Kidney (tissue), 14 donors: ENCODE data around the gene WSCD2. TPM values are rescaled to one million over a fixed set of nuclear protein-coding genes. Genes with fewer than 3 reads are reported as not detected.

Source experiments
- DNase-seq, 5 donors: peaks; one replicate each; pipeline ENCODE4 v3.0.0-alpha.2; 2013 to 2020
- FAIRE-seq: peaks from 2 replicates; lab custom pipeline; 2012; peaks lifted over from hg19 to GRCh38; lab: Jason Lieb, UNC
- H3K27ac ChIP-seq, 2 donors: one replicate each; pipeline ENCODE4 v1.7.0; 2013; ENCODE audit warnings: low read depth in 2 of 2, low read length in 2 of 2, inconsistent platforms in 1 of 2
- H3K27me3 ChIP-seq: one replicate; pipeline ENCODE4 v1.7.1; 2013; ENCODE audit warnings: low read length, inconsistent platforms; ENCODE audit not compliant: control insufficient read depth, insufficient read depth
- H3K36me3 ChIP-seq, 3 donors: one replicate each; pipeline versions ENCODE4 v1.7.0 to v1.7.1; 2013; ENCODE audit warnings: low read length in 3 of 3, control low read depth in 1 of 3, inconsistent platforms in 1 of 3; ENCODE audit not compliant: insufficient read depth in 3 of 3, control insufficient read depth in 2 of 3
- H3K4me1 ChIP-seq, 3 donors: one replicate each; pipeline versions ENCODE4 v1.7.0 to v1.7.1; 2013; ENCODE audit warnings: low read length in 3 of 3, inconsistent platforms in 1 of 3, low read depth in 1 of 3; ENCODE audit not compliant: control insufficient read depth in 2 of 3, insufficient read depth in 2 of 3
- H3K4me3 ChIP-seq, 3 donors: one replicate each; pipeline versions ENCODE4 v1.7.0 to v1.8.1; 2013; ENCODE audit warnings: low read length in 3 of 3, control low read depth in 1 of 3, inconsistent platforms in 1 of 3
- H3K9ac ChIP-seq, 3 donors: one replicate each; pipeline versions ENCODE4 v1.7.0 to v1.7.1; 2013; ENCODE audit warnings: low read length in 3 of 3, control low read depth in 1 of 3, inconsistent platforms in 1 of 3
- H3K9me3 ChIP-seq, 3 donors: one replicate each; pipeline versions ENCODE4 v1.7.0 to v1.7.1; 2013; ENCODE audit warnings: low read length in 3 of 3, control low read depth in 1 of 3, inconsistent platforms in 1 of 3; ENCODE audit not compliant: control insufficient read depth in 2 of 3, insufficient read depth in 1 of 3
- intact Hi-C: fragments of 100-400 bp; cut with DNase I; formaldehyde crosslinking; loops from one replicate; pipeline ENCODE4 v1.11.1; 2022
- polyA plus RNA-seq: library from polyadenylated mRNA; stranded (reverse); fragments of 350-450 nt; fragmentation: Illumina TruSeq; extraction: RNeasy Lipid Tissue Mini Kit (QIAGEN cat#74804); gene quantifications from one replicate; pipeline ENCODE4 v1.2.3, GENCODE V29; 2014; ENCODE audit warnings: low read depth, low replicate concordance; ENCODE audit not compliant: insufficient read depth
- total RNA-seq: library from RNA; stranded (reverse); fragmentation: NEBNext Ultra II Directional; extraction: Animal tissue kit (Norgen Biotek cat#: 25700); gene quantifications from one replicate; pipeline ENCODE4 v1.2.1, GENCODE V29; 2021
- TF ChIP-seq, protein P1 (sequence below): IDR thresholded peaks from 3 replicates; pipeline ENCODE4 v1.5.1; 2012; ENCODE audit warnings: mild to moderate bottlenecking, moderate library complexity, borderline replicate concordance; ENCODE audit not compliant: insufficient read depth; ENCODE audit errors: extremely low read depth
- donor health status: control.
- donor health status: control.
- donor health status: control.
- donor health status: control.
- donor health status: control.
- donor health status: DM: yes; HTN: yes; CAD: no.
- donor health status: Normal renal cell carcinoma (clear cell type).

WSCD2 gene
- total and polyA plus RNA-seq, 2 donors from 2014 or later, result 1.6 to 2.0 TPM

GRCh38 chr12:108131035-108131434 is 1.9 kb downstream of the WSCD2 start:
- Histone ChIP-seq H3K9ac (no peak overlapping the region), H3K27me3 (no peaks in the 10 kb centered on the region), H3K36me3 (no peaks in the 10 kb centered on the region), H3K27ac (no peak overlapping the region), H3K4me1 (peaks cover 0 to 10% (median 0%) of the 10 kb centered on the region in 3 donors), H3K4me3 (no peak overlapping the region), H3K9me3 (no peaks in the 10 kb centered on the region)
- TF ChIP-seq, protein P1, sequence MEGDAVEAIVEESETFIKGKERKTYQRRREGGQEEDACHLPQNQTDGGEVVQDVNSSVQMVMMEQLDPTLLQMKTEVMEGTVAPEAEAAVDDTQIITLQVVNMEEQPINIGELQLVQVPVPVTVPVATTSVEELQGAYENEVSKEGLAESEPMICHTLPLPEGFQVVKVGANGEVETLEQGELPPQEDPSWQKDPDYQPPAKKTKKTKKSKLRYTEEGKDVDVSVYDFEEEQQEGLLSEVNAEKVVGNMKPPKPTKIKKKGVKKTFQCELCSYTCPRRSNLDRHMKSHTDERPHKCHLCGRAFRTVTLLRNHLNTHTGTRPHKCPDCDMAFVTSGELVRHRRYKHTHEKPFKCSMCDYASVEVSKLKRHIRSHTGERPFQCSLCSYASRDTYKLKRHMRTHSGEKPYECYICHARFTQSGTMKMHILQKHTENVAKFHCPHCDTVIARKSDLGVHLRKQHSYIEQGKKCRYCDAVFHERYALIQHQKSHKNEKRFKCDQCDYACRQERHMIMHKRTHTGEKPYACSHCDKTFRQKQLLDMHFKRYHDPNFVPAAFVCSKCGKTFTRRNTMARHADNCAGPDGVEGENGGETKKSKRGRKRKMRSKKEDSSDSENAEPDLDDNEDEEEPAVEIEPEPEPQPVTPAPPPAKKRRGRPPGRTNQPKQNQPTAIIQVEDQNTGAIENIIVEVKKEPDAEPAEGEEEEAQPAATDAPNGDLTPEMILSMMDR, result no peak
- DNase-seq (no peak), FAIRE-seq (no peak)
- intact Hi-C loops, result no loop called here

- no peaks in the 10 kb centered on the region for H3K9me3 ChIP-seq
- intact Hi-C loops, result no loop called here
- H3K9ac ChIP-seq, result no peak overlapping the region
- no peak overlapping the region for H3K4me3 ChIP-seq
- no peaks in the 10 kb centered on the region for H3K36me3 ChIP-seq
- TF ChIP-seq, protein P1, result no peak
- H3K27me3 ChIP-seq, result no peaks in the 10 kb centered on the region
- no peak overlapping the region for H3K27ac ChIP-seq
- H3K4me1 ChIP-seq, result peaks cover 0 to 10% (median 0%) of the 10 kb centered on the region in 3 donors
- DNase-seq, result no peak
- no peak for FAIRE-seq
Measured at GRCh38 chr12:108131657-108132126, 2.6 kb downstream of the WSCD2 start.

DNA sequence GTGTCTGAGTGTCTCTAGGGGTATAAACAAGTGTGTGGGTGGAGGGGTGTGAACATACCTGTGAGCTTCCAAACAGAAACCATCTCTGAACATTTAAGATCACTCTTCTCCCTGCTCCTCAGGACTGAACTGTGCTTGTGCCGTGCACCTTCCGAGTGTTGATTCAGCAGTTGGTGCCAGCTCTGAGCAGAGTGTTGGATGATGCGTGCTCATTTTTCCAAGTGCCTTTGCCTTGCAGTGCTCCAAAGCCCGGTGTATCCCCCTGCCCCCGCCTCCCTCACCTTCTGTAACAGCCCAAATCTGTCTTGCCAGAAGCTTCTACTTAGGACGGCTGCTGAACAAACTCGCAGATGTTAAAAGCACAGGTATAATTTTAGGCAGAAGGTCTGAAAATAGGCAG is 4.4 kb downstream of the WSCD2 start:
- Histone ChIP-seq H3K27me3 (no peaks in the 10 kb centered on the region), H3K4me1 (peaks cover 0 to 10% (median 0%) of the 10 kb centered on the region in 3 donors), H3K9ac (no peak overlapping the region), H3K4me3 (no peak overlapping the region), H3K27ac (no peak overlapping the region), H3K9me3 (no peaks in the 10 kb centered on the region), H3K36me3 (no peaks in the 10 kb centered on the region)
- FAIRE-seq (no peak), DNase-seq (no peak)
- intact Hi-C loops, result no loop called here
- TF ChIP-seq, protein P1, result no peak

DNA sequence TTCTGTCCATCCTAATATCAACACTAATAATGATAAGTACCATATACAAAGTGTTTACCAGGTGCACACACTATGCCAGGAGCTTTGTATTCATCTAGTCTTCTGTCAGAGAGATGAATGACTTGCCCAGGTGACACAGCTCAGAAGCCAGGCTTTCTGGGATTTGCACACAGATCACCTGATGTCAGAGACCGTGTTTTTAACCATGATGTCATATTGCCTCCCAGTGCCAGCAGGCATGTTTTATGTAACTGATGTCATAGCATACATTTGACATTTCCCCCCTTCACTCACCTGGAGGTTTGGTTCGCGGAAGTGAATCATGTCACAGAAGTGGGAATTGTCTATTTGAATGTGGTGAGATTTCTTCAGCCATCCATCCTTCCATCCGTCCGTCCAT is 5.7 kb downstream of the WSCD2 start:
- DNase-seq, result no peak
- intact Hi-C loops, result no loop called here
- no peak overlapping the region for H3K27ac ChIP-seq
- no peak overlapping the region for H3K4me3 ChIP-seq
- H3K9me3 ChIP-seq, result no peaks in the 10 kb centered on the region
- H3K27me3 ChIP-seq, result no peaks in the 10 kb centered on the region
- no peak for FAIRE-seq
- TF ChIP-seq, protein P1, result no peak
- H3K9ac ChIP-seq, result no peak overlapping the region
- H3K4me1 ChIP-seq, result peaks cover 0 to 2% (median 0%) of the 10 kb centered on the region in 3 donors
- no peaks in the 10 kb centered on the region for H3K36me3 ChIP-seq
